RWPE1 (cell line): Measurements from ENCODE around the gene PDAP1.

Experiments used
- CTCF ChIA-PET: fragments of 350-600 bp; sonication (Branson Sonifier 250); formaldehyde crosslinking; extraction: SDS; loops from one replicate; lab custom pipeline; 2021; lab: Yijun Ruan, JAX
- POLR2A ChIA-PET: fragments of 400-600 bp; formaldehyde crosslinking; extraction: SDS; loops from one replicate; lab custom pipeline; 2020; ENCODE audit warnings: antibody characterized with exemption; ENCODE audit not compliant: low non-redundant PET; lab: Yijun Ruan, JAX
- DNase-seq: peaks from one replicate; pipeline ENCODE4 v3.0.0; 2012; ENCODE audit warnings: low spot score
- H3K27ac ChIP-seq: fragments of 450-650 bp; 2 replicates; pipeline ENCODE4 v1.5.1; 2017
- TF ChIP-seq, protein P1 (sequence below): fragments of 450-650 bp; conservative IDR thresholded peaks from 2 replicates; pipeline ENCODE4 v1.5.1; 2017; ENCODE audit warnings: low read depth, mild to moderate bottlenecking

The PDAP1 gene

DNA sequence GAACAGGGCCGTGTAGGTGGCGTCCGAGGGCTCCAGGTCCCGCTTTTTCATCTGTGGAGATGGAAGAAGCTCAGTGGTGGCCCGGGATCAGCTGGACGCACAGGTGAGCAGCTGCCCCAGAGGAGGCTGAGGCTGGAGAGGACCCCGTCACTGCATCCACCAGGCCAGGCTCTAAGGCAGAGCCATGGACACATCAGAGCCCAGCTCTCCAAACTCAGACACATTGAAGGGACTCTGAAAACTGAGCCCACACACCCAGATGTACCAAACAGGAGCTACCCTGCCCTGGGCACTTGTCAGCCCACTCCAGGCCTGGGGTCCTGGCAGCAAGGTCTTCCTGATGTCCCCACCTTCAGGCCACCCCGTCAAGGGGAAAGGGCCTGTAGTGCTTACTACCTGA, 21.4 kb upstream of the PDAP1 start:
- CTCF ChIA-PET = no interaction called here
- no peak for DNase-seq
- POLR2A ChIA-PET = no interaction called here
- peak overlapping the region; percentile 9 for H3K27ac ChIP-seq
- TF ChIP-seq, protein P1, sequence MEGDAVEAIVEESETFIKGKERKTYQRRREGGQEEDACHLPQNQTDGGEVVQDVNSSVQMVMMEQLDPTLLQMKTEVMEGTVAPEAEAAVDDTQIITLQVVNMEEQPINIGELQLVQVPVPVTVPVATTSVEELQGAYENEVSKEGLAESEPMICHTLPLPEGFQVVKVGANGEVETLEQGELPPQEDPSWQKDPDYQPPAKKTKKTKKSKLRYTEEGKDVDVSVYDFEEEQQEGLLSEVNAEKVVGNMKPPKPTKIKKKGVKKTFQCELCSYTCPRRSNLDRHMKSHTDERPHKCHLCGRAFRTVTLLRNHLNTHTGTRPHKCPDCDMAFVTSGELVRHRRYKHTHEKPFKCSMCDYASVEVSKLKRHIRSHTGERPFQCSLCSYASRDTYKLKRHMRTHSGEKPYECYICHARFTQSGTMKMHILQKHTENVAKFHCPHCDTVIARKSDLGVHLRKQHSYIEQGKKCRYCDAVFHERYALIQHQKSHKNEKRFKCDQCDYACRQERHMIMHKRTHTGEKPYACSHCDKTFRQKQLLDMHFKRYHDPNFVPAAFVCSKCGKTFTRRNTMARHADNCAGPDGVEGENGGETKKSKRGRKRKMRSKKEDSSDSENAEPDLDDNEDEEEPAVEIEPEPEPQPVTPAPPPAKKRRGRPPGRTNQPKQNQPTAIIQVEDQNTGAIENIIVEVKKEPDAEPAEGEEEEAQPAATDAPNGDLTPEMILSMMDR = no peak

DNA sequence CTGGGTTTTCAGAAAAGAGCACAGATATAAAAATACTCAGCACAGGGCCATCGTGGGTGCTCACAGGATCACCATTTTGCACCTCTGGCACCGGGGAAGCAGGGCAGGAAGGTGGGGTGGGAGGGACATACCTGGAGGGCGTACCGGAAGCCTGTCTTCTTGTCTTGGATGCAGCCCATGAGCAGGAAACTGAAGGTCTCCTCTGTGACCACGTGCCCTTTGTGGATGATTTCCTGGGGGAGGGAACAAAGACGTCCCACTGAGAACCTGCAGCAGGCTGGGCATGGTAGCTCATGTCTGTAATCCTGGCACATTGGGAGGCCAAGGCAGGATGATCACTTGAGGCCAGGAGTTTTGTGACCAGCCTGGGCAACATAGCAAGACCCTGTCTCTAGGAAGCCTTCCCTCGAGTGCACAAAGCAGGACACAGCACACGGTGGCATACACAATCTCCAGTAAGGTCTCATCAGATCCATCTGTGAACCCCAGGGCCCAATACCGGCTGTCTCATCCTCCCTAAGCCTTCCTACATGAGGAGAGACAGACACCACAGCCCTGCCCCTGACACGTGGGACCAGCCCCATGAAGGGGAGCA, 20.7 kb upstream of the PDAP1 start:
- POLR2A ChIA-PET = no interaction called here
- no peak for DNase-seq
- TF ChIP-seq, protein P1 = no peak
- CTCF ChIA-PET = no interaction called here
- H3K27ac ChIP-seq = peak overlapping the region; percentile 9; the same call in 1 of the 2 replicates

DNA sequence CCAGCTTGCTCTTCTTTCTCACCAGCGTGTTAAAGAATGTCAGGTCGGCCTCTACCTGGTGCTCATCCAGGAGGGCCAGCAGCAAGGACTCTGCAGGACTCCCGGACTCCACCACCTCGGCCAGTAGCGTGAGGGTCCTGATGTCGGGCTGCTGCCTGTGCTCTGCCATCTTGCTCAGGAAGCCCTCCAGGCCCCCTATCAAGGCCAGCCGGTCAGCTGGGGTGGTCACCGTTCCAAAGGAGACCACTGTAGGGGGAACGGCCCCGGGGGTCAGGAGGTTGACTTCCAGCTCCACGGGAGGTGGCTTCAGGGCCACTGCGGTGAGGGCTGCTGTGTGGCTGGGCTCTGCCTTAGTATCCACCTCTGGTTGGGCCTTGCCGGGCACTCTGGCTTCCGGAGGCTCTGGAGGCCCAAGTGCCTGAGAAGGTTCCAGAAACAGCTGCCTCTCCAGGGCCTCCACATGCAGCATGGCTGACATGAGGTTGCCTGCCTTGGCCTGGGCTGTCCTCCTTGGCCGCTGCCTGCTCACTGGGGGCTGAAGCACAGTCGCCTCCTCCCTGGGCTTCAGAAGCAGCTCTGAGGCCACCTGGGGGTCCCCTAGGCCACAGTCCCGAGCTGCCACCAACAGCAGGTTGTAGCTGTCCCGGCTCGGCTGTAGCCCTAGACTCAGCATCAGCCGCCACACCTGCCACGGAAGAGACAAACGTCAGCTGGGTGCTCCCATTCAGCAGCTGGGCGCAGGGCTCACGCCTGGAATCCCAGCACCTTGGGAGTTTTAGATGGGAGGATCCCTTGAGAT, 16.7 kb upstream of the PDAP1 start:
- TF ChIP-seq, protein P1 = no peak
- no peak for DNase-seq
- POLR2A ChIA-PET = no interaction called here
- H3K27ac ChIP-seq = no peak overlapping the region
- CTCF ChIA-PET = interaction anchor here (0.6 to 0.7 kb wide), 2 partner anchors 9 to 23 kb away, joined by 3 to 5 read pairs; no protein-coding TSS in a partner anchor

DNA sequence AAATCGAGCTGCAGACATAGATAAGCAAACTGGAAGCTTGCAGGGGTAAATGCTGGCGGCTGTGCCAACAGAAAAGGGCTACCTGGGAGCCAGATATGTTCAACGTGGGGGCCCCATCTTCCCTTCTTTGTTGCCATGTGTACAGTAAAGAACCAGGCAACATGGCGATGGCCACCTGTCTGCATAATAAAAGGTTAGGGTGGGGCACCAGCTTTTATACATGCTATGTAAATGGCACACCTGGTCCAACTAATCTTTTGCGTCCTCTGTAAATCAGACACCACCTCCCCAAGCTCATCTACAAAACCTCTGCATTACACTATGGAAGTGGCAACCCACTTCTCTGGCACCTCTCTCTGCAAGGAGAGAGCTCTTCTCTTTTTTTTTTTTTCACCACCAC, 14.2 kb upstream of the PDAP1 start:
- no peak for DNase-seq
- POLR2A ChIA-PET = interaction anchor here (0.6 to 1.3 kb wide), 2 partner anchors 16 to 1006 kb away, joined by 3 to 6 read pairs; partner anchors contain the start of genes CPSF4, PTCD1 and ZCWPW1
- TF ChIP-seq, protein P1 = no peak
- peak overlapping the region; percentile 54 for H3K27ac ChIP-seq
- CTCF ChIA-PET = interaction anchor here (0.8 kb wide), 1 partner anchor 8 kb away, joined by 3 read pairs; no protein-coding TSS in a partner anchor

DNA sequence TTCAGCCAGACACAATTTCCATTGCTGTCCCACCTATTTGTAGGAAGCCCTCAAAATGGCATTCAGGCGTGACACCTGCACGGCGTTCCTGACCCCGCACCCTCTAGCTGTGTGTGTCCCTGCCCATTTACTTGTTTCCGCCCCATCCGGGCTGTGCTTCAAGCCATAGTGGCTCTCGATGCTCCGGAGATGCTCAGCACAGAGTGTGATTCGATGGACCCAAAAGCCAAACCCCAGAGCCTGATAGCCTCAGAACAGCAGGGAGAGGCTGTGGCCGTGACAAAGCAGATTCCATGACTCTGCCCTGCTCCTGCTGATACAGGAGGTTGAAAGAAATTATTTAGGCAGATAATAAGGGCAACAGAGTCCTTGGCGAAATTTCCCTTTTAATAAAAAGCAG, 13.8 kb upstream of the PDAP1 start:
- H3K27ac ChIP-seq = peak overlapping the region; percentile 54
- POLR2A ChIA-PET = interaction anchor here (1.3 kb wide), 1 partner anchor 16 kb away, joined by 6 read pairs; the partner anchor contains the start of genes CPSF4 and PTCD1
- CTCF ChIA-PET = interaction anchor here (0.8 kb wide), 1 partner anchor 8 kb away, joined by 3 read pairs; no protein-coding TSS in a partner anchor
- no peak for DNase-seq
- TF ChIP-seq, protein P1 = no peak

DNA sequence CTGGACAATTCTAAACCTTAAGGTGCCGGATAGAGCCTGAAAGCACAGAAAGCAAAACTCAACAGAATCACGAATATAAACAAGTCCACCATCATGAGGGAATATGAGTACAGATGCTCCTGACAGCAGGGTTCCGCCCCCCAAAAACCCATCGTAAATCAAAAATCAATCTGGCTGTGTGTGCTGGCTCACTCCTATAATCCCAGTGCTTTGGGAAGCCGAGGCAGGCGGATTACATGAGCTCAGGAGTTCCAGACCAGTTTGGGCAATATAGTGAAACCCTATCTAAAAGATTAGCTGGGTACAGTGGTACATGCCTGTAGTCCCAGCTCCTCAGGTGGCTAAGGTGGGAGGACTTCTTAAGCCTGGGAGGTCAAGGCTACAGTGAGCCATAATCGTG, 12.6 kb upstream of the PDAP1 start:
- ChIA-PET CTCF (no interaction called here), POLR2A (interaction anchor here (0.7 kb wide), 1 partner anchor 18 kb away, joined by 3 read pairs; the partner anchor contains the start of genes CPSF4 and PTCD1)
- TF ChIP-seq, protein P1 = no peak
- DNase-seq = no peak
- H3K27ac ChIP-seq = no peak overlapping the region; the same call in 1 of the 2 replicates
